Central memory CD4-positive, alpha-beta T cell (primary cell): ENCODE results near the gene GPR55.

Source experiments
- DNase-seq: peaks from one replicate; pipeline ENCODE4 v3.0.0; 2022

The GPR55 gene

GRCh38 chr2:230934231-230935129, 9.4 kb upstream of the GPR55 start:
- no peak for DNase-seq

GRCh38 chr2:230933521-230934180, 8.6 kb upstream of the GPR55 start:
- no peak for DNase-seq

GRCh38 chr2:230932556-230933511, 7.8 kb upstream of the GPR55 start:
- DNase-seq, result no peak

- no peak for DNase-seq
Measured at GRCh38 chr2:230931556-230932231, 6.7 kb upstream of the GPR55 start.

GRCh38 chr2:230930928-230931555, 6.0 kb upstream of the GPR55 start:
- DNase-seq, result no peak

- no peak for DNase-seq
Measured at GRCh38 chr2:230930149-230930780, 5.2 kb upstream of the GPR55 start.

- DNase-seq, result no peak
Measured at GRCh38 chr2:230929381-230930148, 4.5 kb upstream of the GPR55 start.

- DNase-seq, result no peak
Measured at GRCh38 chr2:230928701-230929380, 3.8 kb upstream of the GPR55 start.

GRCh38 chr2:230927711-230928341, 2.8 kb upstream of the GPR55 start:
- DNase-seq, result no peak

- DNase-seq, result no peak
Measured at GRCh38 chr2:230925879-230926765, 1.1 kb upstream of the GPR55 start.

GRCh38 chr2:230925443-230925878, 419 bp upstream of the GPR55 start:
- DNase-seq, result no peak

GRCh38 chr2:230924092-230924469, 961 bp downstream of the GPR55 start:
- DNase-seq, result no peak

GRCh38 chr2:230922951-230923717, 1.9 kb downstream of the GPR55 start:
- DNase-seq, result no peak

GRCh38 chr2:230921806-230922595, 3.0 kb downstream of the GPR55 start:
- DNase-seq, result no peak

- DNase-seq, result no peak
Measured at GRCh38 chr2:230920167-230920566, 4.9 kb downstream of the GPR55 start.

GRCh38 chr2:230919681-230920080, 5.4 kb downstream of the GPR55 start:
- no peak for DNase-seq

GRCh38 chr2:230919240-230919639, 5.8 kb downstream of the GPR55 start:
- no peak for DNase-seq
